DOHH2 (cell line): ENCODE data around the gene CREB3L2.

Experiments
- EZH2phosphoT487 ChIP-seq: fragments of 200-600 bp; sonication (generic); IDR thresholded peaks from 2 replicates; pipeline ENCODE4 v1.6.1; 2017; ENCODE audit warnings: borderline replicate concordance, mild to moderate bottlenecking, antibody characterized with exemption, low read length, moderate library complexity, mixed read lengths
- TF ChIP-seq, protein P1 (sequence below): fragments of 200-600 bp; sonication (generic); IDR thresholded peaks from one replicate; pipeline ENCODE4 v1.5.1; 2014; ENCODE audit warnings: antibody characterized with exemption, mild to moderate bottlenecking, low read depth, low read length; ENCODE audit not compliant: poor library complexity, severe bottlenecking

DNA sequence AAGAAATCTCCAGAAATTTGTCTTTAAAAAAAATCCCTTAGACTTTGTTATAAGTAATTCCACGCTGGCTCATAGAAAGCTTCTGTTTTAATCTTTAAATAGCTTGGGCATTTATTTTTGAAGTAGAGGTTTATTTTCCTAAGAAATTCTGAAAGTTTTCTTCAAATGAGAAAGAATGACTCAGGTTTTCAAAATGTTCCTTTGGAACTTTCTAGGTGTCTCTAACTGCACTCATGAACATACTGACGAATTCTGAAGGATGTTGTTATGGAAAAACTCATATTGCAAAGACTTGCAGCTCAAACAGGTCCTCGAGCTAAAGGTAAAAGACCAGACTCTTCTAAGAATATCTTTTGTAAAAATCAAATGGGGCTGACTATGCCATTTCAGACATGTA lies 165.8 kb downstream of the CREB3L2 start:
- TF ChIP-seq, protein P1, sequence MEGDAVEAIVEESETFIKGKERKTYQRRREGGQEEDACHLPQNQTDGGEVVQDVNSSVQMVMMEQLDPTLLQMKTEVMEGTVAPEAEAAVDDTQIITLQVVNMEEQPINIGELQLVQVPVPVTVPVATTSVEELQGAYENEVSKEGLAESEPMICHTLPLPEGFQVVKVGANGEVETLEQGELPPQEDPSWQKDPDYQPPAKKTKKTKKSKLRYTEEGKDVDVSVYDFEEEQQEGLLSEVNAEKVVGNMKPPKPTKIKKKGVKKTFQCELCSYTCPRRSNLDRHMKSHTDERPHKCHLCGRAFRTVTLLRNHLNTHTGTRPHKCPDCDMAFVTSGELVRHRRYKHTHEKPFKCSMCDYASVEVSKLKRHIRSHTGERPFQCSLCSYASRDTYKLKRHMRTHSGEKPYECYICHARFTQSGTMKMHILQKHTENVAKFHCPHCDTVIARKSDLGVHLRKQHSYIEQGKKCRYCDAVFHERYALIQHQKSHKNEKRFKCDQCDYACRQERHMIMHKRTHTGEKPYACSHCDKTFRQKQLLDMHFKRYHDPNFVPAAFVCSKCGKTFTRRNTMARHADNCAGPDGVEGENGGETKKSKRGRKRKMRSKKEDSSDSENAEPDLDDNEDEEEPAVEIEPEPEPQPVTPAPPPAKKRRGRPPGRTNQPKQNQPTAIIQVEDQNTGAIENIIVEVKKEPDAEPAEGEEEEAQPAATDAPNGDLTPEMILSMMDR: no peak
- no peak for TF ChIP-seq EZH2phosphoT487
